Gastroesophageal sphincter (tissue), 4 donors: ENCODE measurements around the gene CCER1. TPM values are rescaled to one million over a fixed set of nuclear protein-coding genes. Genes with fewer than 3 reads are reported as not detected.

Experiments used
- ATAC-seq: fragments of 150-250 bp; one replicate; pipeline ENCODE4 v1.9.1; 2016; ENCODE audit warnings: mild to moderate bottlenecking, moderate library complexity
- H3K27ac ChIP-seq, 4 donors: fragments of 200-600 bp; sonication (generic) in 3 of 4; 1 replicate in 3 of 4; 2 replicates in 1 of 4; pipeline ENCODE4 v1.5.1; 2016 to 2019
- H3K27me3 ChIP-seq: fragments of 200-600 bp; sonication (generic); one replicate; pipeline ENCODE4 v1.5.1; 2019
- H3K36me3 ChIP-seq, 2 donors: fragments of 200-600 bp; sonication (generic); one replicate each; pipeline ENCODE4 v1.5.1; 2019; ENCODE audit warnings: control low read depth in 1 of 2
- H3K4me1 ChIP-seq, 3 donors: fragments of 200-600 bp; sonication (generic); 1 replicate in 2 of 3; 2 replicates in 1 of 3; pipeline ENCODE4 v1.5.1; 2016 to 2019; ENCODE audit warnings: control low read depth in 2 of 3
- H3K4me3 ChIP-seq, 2 donors: fragments of 200-600 bp; sonication (generic); one replicate each; pipeline ENCODE4 v1.5.1; 2019; ENCODE audit warnings: mild to moderate bottlenecking in 1 of 2, moderate library complexity in 1 of 2
- H3K9me3 ChIP-seq, 3 donors: fragments of 200-600 bp; sonication (generic); one replicate each; pipeline ENCODE4 v1.5.1; 2017 to 2019; ENCODE audit warnings: control low read depth in 2 of 3
- EP300 ChIP-seq: sonication (generic); formaldehyde crosslinking; IDR thresholded peaks from one replicate; pipeline ENCODE4 v1.6.1; 2017; ENCODE audit warnings: antibody characterized with exemption, mild to moderate bottlenecking
- POLR2A ChIP-seq, 2 donors: fragments of 450-650 bp; IDR thresholded peaks; one replicate each; pipeline ENCODE4 v1.6.1; 2017; ENCODE audit warnings: antibody characterized with exemption in 2 of 2, mild to moderate bottlenecking in 2 of 2, moderate library complexity in 1 of 2
- POLR2AphosphoS5 ChIP-seq: sonication (generic); formaldehyde crosslinking; IDR thresholded peaks from one replicate; pipeline ENCODE4 v1.6.1; 2017; ENCODE audit warnings: antibody characterized with exemption
- WGBS, 2 donors: methylation state at CpG; one replicate each; pipeline ENCODE4 v1.1.5; 2018; ENCODE audit warnings: low coverage in 1 of 2; 5-methylcytosine and 5-hydroxymethylcytosine counted together
- total RNA-seq, 4 donors: library from RNA; depleted of rRNA; stranded (reverse); fragments of >200 nt; gene quantifications; one replicate each; pipeline ENCODE4 v1.1.0, GENCODE V29; 2016
- TF ChIP-seq, protein P1 (sequence below), 4 experiments: fragments of 200-600 bp in 2 of 4; fragments of 450-650 bp in 2 of 4; sonication (generic) in 1 of 4; IDR thresholded peaks; one replicate each; pipeline ENCODE4 v1.5.1; 2017 to 2019; ENCODE audit warnings: antibody characterized with exemption in 4 of 4, mild to moderate bottlenecking in 2 of 4, moderate library complexity in 2 of 4

The CCER1 gene
- total RNA-seq, 4 donors from 2014 or later = not detected

GRCh38 chr12:90920222-90920621, 34.8 kb downstream of the CCER1 start:
- Histone ChIP-seq H3K36me3 (no peaks in the 10 kb centered on the region), H3K4me1 (peaks cover 0 to 10% (median 0%) of the 10 kb centered on the region in 3 donors), H3K27me3 (no peaks in the 10 kb centered on the region), H3K9me3 (no peaks in the 10 kb centered on the region), H3K4me3 (no peak overlapping the region), H3K27ac (no peak overlapping the region)
- no peak for ATAC-seq
- 90 to 100% methylated on average over 1 of the region's 1 CpG for WGBS, 2 donors
- TF ChIP-seq, protein P1, sequence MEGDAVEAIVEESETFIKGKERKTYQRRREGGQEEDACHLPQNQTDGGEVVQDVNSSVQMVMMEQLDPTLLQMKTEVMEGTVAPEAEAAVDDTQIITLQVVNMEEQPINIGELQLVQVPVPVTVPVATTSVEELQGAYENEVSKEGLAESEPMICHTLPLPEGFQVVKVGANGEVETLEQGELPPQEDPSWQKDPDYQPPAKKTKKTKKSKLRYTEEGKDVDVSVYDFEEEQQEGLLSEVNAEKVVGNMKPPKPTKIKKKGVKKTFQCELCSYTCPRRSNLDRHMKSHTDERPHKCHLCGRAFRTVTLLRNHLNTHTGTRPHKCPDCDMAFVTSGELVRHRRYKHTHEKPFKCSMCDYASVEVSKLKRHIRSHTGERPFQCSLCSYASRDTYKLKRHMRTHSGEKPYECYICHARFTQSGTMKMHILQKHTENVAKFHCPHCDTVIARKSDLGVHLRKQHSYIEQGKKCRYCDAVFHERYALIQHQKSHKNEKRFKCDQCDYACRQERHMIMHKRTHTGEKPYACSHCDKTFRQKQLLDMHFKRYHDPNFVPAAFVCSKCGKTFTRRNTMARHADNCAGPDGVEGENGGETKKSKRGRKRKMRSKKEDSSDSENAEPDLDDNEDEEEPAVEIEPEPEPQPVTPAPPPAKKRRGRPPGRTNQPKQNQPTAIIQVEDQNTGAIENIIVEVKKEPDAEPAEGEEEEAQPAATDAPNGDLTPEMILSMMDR (IDR thresholded peaks at IDR 0.05) = no peak
- TF ChIP-seq EP300 (no peak), POLR2A (IDR thresholded peaks at IDR 0.05) (no peak), POLR2AphosphoS5 (no peak)

GRCh38 chr12:90917431-90917830, 37.5 kb downstream of the CCER1 start:
- ATAC-seq = no peak
- Histone ChIP-seq H3K27me3 (no peaks in the 10 kb centered on the region), H3K4me1 (peaks cover 0 to 10% (median 0%) of the 10 kb centered on the region in 3 donors), H3K4me3 (no peak overlapping the region), H3K36me3 (no peaks in the 10 kb centered on the region), H3K9me3 (peaks cover 0 to 9% (median 0%) of the 10 kb centered on the region in 3 donors), H3K27ac (no peak overlapping the region)
- no peak for TF ChIP-seq POLR2AphosphoS5
- TF ChIP-seq POLR2A (IDR thresholded peaks at IDR 0.05) = no peak
- TF ChIP-seq EP300 = no peak
- TF ChIP-seq, protein P1 (IDR thresholded peaks at IDR 0.05) = no peak
- 31 to 33% methylated on average over 2 of the region's 2 CpGs for WGBS, 2 donors

- no peak for ATAC-seq
- TF ChIP-seq, protein P1 (IDR thresholded peaks at IDR 0.05) = no peak
- TF ChIP-seq POLR2A (IDR thresholded peaks at IDR 0.05) (no peak), POLR2AphosphoS5 (no peak), EP300 (no peak)
- peaks cover 0 to 9% (median 0%) of the 10 kb centered on the region in 3 donors for H3K9me3 ChIP-seq
- no peak overlapping the region for H3K4me3 ChIP-seq
- H3K36me3 ChIP-seq = no peaks in the 10 kb centered on the region
- peaks cover 0 to 3% (median 0%) of the 10 kb centered on the region in 3 donors for H3K4me1 ChIP-seq
- H3K27ac ChIP-seq = no peak overlapping the region
- H3K27me3 ChIP-seq = no peaks in the 10 kb centered on the region
Observed at GRCh38 chr12:90916516-90916915, 38.5 kb downstream of the CCER1 start.

- no peak for ATAC-seq
- no peaks in the 10 kb centered on the region for H3K4me1 ChIP-seq
- TF ChIP-seq POLR2AphosphoS5 (no peak), POLR2A (IDR thresholded peaks at IDR 0.05) (no peak), EP300 (no peak)
- TF ChIP-seq, protein P1 (IDR thresholded peaks at IDR 0.05) = no peak
- H3K27me3 ChIP-seq = no peaks in the 10 kb centered on the region
- no peak overlapping the region for H3K27ac ChIP-seq
- H3K9me3 ChIP-seq = peaks cover 0 to 9% (median 0%) of the 10 kb centered on the region in 3 donors
- no peaks in the 10 kb centered on the region for H3K36me3 ChIP-seq
- H3K4me3 ChIP-seq = no peak overlapping the region
- WGBS, 2 donors = 100% methylated on average over 2 of the region's 2 CpGs
Observed at GRCh38 chr12:90915353-90915752, 39.6 kb downstream of the CCER1 start.

DNA sequence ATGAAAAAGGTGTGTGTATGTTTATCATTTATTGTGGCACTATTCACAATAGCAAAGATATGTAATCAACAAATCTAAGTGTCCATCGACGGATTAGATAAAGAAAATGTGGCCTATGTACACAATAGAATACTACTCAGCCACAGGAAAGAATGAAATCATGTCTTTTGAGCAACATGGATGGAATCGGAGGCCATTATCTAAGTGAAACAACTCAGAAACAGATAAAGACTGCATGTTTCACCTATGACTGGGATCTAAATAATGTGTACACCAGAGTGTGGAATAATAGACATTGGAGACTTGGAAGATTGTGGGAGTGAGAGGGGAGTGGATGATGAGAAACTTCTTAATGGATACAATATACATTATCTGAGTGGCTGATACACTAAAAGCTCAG, 44.0 kb downstream of the CCER1 start:
- no peak for ATAC-seq
- Histone ChIP-seq H3K36me3 (no peaks in the 10 kb centered on the region), H3K27me3 (no peaks in the 10 kb centered on the region), H3K27ac (no peak overlapping the region), H3K9me3 (peaks cover 0 to 9% (median 0%) of the 10 kb centered on the region in 3 donors), H3K4me1 (no peaks in the 10 kb centered on the region), H3K4me3 (no peak overlapping the region)
- TF ChIP-seq, protein P1 (IDR thresholded peaks at IDR 0.05) = no peak
- TF ChIP-seq EP300 = no peak
- no peak for TF ChIP-seq POLR2AphosphoS5
- TF ChIP-seq POLR2A (IDR thresholded peaks at IDR 0.05) = no peak
- WGBS, 2 donors = 73 to 86% methylated on average over 3 of the region's 3 CpGs
